ENCODE results near the gene PCID2.

GRCh38 chr13:113184568-113185440 is 23.7 kb downstream of the PCID2 start:
- TF ChIP-seq CTCF (IDR thresholded peaks at IDR 0.05) (no peak), SMC3 (IDR thresholded peaks at IDR 0.05; ENCODE audit: low read depth, low read length) (no peak), ELF1 (IDR thresholded peaks at IDR 0.05) (no peak), REST (IDR thresholded peaks at IDR 0.05; ENCODE audit: low read depth, low read length) (no peak), FOXM1 (IDR thresholded peaks at IDR 0.05; ENCODE audit: low read depth) (no peak), CHD2 (IDR thresholded peaks at IDR 0.05; ENCODE audit: low read length, partially characterized antibody) (no peak), EZH2phosphoT487 (IDR thresholded peaks at IDR 0.05; ENCODE audit: borderline replicate concordance, low read depth) (no peak), SIN3A (IDR thresholded peaks at IDR 0.05; ENCODE audit: borderline replicate concordance, low read depth, low read length) (no peak), POLR2AphosphoS5 (IDR thresholded peaks at IDR 0.05; ENCODE audit: low read depth, low read length) (no peak), FOSL2 (IDR thresholded peaks at IDR 0.05; ENCODE audit: borderline replicate concordance, low read depth) (no peak)
- TF ChIP-seq, protein P1, sequence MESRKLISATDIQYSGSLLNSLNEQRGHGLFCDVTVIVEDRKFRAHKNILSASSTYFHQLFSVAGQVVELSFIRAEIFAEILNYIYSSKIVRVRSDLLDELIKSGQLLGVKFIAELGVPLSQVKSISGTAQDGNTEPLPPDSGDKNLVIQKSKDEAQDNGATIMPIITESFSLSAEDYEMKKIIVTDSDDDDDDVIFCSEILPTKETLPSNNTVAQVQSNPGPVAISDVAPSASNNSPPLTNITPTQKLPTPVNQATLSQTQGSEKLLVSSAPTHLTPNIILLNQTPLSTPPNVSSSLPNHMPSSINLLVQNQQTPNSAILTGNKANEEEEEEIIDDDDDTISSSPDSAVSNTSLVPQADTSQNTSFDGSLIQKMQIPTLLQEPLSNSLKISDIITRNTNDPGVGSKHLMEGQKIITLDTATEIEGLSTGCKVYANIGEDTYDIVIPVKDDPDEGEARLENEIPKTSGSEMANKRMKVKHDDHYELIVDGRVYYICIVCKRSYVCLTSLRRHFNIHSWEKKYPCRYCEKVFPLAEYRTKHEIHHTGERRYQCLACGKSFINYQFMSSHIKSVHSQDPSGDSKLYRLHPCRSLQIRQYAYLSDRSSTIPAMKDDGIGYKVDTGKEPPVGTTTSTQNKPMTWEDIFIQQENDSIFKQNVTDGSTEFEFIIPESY (IDR thresholded peaks at IDR 0.05; ENCODE audit: borderline replicate concordance, low read depth) = no peak

All from SK-N-SH (cell line).